HL-60 (cell line): ENCODE data around the gene PARP1.

Experiments used
- GABPA ChIP-seq: IDR thresholded peaks from 2 replicates; pipeline ENCODE4 v1.6.1; 2012; ENCODE audit warnings: low read depth
- POLR2AphosphoS5 ChIP-seq: IDR thresholded peaks from 2 replicates; pipeline ENCODE4 v1.6.1; 2012; ENCODE audit warnings: low read depth
- TF ChIP-seq, protein P1 (sequence below): IDR thresholded peaks from one replicate; pipeline ENCODE4 v1.5.1; 2011; ENCODE audit warnings: low read length, control low read depth, inconsistent platforms; ENCODE audit not compliant: insufficient read depth
- TF ChIP-seq, protein P2 (sequence below): IDR thresholded peaks from 2 replicates; pipeline ENCODE4 v1.6.1; 2012; ENCODE audit warnings: low read depth; ENCODE audit not compliant: insufficient replicate concordance

DNA sequence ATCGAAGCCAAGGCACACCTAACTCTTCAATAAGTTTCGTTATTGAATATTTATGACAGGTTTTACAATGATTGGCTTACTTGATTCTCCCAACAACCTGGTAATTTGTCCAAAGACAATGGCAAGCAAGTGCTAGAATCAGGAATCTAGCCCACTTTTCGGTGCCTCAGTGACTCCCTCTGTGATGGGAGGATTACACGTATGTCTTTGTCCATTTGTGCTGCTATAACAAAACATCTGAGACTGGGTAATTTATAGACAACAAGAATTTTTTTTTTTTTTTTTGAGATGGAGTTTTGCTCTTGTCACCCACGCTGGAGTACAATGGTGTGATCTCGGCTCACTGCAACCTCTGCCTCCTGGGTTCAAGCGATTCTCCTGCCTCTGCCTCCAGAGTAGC, 96.5 kb downstream of the PARP1 start:
- TF ChIP-seq, protein P1, sequence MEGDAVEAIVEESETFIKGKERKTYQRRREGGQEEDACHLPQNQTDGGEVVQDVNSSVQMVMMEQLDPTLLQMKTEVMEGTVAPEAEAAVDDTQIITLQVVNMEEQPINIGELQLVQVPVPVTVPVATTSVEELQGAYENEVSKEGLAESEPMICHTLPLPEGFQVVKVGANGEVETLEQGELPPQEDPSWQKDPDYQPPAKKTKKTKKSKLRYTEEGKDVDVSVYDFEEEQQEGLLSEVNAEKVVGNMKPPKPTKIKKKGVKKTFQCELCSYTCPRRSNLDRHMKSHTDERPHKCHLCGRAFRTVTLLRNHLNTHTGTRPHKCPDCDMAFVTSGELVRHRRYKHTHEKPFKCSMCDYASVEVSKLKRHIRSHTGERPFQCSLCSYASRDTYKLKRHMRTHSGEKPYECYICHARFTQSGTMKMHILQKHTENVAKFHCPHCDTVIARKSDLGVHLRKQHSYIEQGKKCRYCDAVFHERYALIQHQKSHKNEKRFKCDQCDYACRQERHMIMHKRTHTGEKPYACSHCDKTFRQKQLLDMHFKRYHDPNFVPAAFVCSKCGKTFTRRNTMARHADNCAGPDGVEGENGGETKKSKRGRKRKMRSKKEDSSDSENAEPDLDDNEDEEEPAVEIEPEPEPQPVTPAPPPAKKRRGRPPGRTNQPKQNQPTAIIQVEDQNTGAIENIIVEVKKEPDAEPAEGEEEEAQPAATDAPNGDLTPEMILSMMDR, result no peak
- TF ChIP-seq, protein P2, sequence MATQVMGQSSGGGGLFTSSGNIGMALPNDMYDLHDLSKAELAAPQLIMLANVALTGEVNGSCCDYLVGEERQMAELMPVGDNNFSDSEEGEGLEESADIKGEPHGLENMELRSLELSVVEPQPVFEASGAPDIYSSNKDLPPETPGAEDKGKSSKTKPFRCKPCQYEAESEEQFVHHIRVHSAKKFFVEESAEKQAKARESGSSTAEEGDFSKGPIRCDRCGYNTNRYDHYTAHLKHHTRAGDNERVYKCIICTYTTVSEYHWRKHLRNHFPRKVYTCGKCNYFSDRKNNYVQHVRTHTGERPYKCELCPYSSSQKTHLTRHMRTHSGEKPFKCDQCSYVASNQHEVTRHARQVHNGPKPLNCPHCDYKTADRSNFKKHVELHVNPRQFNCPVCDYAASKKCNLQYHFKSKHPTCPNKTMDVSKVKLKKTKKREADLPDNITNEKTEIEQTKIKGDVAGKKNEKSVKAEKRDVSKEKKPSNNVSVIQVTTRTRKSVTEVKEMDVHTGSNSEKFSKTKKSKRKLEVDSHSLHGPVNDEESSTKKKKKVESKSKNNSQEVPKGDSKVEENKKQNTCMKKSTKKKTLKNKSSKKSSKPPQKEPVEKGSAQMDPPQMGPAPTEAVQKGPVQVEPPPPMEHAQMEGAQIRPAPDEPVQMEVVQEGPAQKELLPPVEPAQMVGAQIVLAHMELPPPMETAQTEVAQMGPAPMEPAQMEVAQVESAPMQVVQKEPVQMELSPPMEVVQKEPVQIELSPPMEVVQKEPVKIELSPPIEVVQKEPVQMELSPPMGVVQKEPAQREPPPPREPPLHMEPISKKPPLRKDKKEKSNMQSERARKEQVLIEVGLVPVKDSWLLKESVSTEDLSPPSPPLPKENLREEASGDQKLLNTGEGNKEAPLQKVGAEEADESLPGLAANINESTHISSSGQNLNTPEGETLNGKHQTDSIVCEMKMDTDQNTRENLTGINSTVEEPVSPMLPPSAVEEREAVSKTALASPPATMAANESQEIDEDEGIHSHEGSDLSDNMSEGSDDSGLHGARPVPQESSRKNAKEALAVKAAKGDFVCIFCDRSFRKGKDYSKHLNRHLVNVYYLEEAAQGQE, result no peak
- no peak for TF ChIP-seq POLR2AphosphoS5
- no peak for TF ChIP-seq GABPA
